NCI-H446 treated with DMSO at 0.1 percent for 48 hours (cell line): ENCODE measurements around the gene ITPRIP.

ENCODE experiments used
- DNase-seq: peaks from one replicate; lab custom pipeline; 2025; lab: John Stamatoyannopoulos, UW

ITPRIP gene, protein sequence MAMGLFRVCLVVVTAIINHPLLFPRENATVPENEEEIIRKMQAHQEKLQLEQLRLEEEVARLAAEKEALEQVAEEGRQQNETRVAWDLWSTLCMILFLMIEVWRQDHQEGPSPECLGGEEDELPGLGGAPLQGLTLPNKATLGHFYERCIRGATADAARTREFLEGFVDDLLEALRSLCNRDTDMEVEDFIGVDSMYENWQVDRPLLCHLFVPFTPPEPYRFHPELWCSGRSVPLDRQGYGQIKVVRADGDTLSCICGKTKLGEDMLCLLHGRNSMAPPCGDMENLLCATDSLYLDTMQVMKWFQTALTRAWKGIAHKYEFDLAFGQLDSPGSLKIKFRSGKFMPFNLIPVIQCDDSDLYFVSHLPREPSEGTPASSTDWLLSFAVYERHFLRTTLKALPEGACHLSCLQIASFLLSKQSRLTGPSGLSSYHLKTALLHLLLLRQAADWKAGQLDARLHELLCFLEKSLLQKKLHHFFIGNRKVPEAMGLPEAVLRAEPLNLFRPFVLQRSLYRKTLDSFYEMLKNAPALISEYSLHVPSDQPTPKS

GRCh38 chr10:104337985-104338735, at the start of gene ITPRIP:
TSS of gene ITPRIP (minus strand) at chr10:104338465. CDS start at chr10:104316051, 22,414 bp downstream.
- DNase-seq: no peak

GRCh38 chr10:104387130-104387888, 49.0 kb upstream of the ITPRIP start:
- DNase-seq: no peak

DNA sequence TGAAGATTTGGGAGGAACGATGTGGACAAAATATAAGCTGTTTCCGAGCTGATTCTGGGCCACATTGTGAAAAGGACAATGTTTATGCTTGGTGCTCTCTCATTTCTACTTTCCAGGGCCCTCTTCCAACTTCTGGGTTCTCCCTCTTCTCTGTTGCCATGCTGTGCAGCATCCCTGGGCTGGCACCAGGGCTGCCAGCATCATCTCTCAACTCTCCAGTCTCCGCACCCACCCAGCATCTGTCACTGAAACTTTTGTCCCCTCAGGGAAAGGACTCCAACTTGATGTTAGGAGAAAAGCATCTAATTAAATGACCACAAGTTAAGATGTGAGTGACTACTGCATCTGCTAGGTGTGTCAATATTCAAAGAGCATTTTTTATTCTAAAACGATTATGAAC, 42.1 kb upstream of the ITPRIP start:
- DNase-seq: no peak

DNA sequence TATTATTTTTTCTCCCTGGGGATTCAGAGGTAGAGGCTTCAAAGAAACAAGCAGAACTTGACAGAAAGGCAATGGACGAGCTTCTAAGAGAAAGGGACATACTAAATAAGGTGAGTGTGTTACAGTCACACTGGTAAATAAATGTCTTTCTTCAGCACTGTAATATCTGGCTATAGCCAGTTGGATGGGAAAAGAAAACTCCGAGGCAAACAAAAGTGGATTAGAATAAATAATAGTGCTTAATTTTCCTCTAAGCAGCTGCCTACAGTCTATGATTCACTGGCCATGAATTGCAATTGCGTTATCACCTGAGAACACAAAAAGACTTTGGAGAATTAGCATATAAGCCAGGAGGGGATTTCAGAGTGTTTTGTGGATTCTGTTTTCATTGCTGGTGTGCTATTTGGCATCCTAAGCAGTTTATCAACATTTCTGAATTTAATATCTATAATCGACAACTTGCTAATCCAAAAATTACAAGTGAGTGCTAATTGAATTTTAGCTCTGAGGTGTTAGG, 38.6 kb upstream of the ITPRIP start:
- DNase-seq: no peak

- no peak for DNase-seq
Measured at GRCh38 chr10:104374591-104374990, 36.3 kb upstream of the ITPRIP start.

DNA sequence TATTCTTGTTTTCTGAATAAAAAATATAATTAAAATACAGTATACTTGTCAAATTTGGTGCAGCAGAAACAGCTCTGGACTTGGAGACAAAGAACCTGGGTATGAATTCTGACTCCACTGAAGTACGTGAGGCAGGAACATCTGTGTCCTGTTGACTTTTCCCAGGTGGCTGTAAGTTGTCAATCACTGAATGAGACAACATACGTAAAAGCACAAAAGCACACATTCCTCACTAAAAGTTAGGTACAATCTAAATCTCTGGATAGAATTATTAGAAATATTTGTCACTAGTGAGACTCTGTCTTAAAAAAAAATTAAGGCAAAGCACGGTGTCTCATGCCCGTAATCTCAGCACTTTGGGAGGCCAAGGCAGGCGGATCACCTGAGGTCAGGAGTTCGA, 33.5 kb upstream of the ITPRIP start:
- no peak for DNase-seq

GRCh38 chr10:104368381-104368780, 30.1 kb upstream of the ITPRIP start:
- DNase-seq: no peak

GRCh38 chr10:104367904-104368303, 29.6 kb upstream of the ITPRIP start:
- DNase-seq: no peak

GRCh38 chr10:104359811-104360210, 21.5 kb upstream of the ITPRIP start:
- DNase-seq: no peak

- DNase-seq: peak; percentile 59
Measured at GRCh38 chr10:104353325-104354048, 15.2 kb upstream of the ITPRIP start, which contains the start of gene CFAP58. TSS of gene CFAP58 (plus strand) at chr10:104353833. CDS start at chr10:104353898, 65 bp downstream.

- no peak for DNase-seq
Measured at GRCh38 chr10:104351919-104352318, 13.7 kb upstream of the ITPRIP start.

GRCh38 chr10:104351061-104351702, 12.9 kb upstream of the ITPRIP start:
- DNase-seq: no peak

DNA sequence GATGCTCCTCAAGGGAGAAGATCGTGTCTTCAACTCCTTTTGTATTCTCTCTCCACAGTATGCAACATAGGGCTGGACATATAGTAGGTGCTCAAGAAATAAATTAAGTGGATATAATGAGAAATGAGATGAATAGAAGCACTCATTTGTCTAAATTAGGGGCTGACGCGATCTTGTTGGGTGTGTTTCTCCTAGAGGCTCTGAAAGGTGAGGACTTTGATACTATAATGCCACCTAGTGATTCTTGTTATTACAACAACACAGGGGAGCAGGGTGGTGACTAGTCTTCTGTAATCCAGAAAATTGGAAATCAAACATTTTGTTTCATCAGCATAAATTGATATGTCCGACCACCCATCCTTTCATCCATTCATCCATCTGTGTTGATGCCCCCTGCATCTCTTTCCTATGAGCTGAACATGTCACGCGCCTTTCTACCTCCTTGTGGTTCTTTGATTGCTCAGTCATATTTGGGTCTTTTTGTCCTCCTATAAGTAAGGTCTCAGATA, 11.9 kb upstream of the ITPRIP start:
- DNase-seq: peak; percentile 58

- DNase-seq: no peak
Measured at GRCh38 chr10:104349623-104350126, 11.4 kb upstream of the ITPRIP start.

GRCh38 chr10:104348601-104349000, 10.3 kb upstream of the ITPRIP start:
- no peak for DNase-seq

GRCh38 chr10:104347295-104348045, 9.2 kb upstream of the ITPRIP start:
- DNase-seq: no peak

- DNase-seq: no peak
Measured at GRCh38 chr10:104345941-104346340, 7.7 kb upstream of the ITPRIP start.

GRCh38 chr10:104345515-104345914, 7.2 kb upstream of the ITPRIP start:
- DNase-seq: no peak

GRCh38 chr10:104344219-104344618, 6.0 kb upstream of the ITPRIP start:
- no peak for DNase-seq
